Hepatocyte (in vitro differentiated cells): ENCODE measurements around the gene CDH4. TPM values are rescaled to one million over a fixed set of nuclear protein-coding genes. Genes with fewer than 3 reads are reported as not detected.

ENCODE experiments used
- DNase-seq: peaks from one replicate; pipeline ENCODE4 v3.0.0-alpha.2; 2016; ENCODE audit warnings: low spot score
- H2AFZ ChIP-seq: fragments of 200-600 bp; sonication (generic); 2 replicates; pipeline ENCODE4 v1.6.0; 2016; ENCODE audit warnings: antibody characterized with exemption, mild to moderate bottlenecking
- H3K27ac ChIP-seq: fragments of 200-600 bp; sonication (generic); 2 replicates; pipeline ENCODE4 v1.5.1; 2016; ENCODE audit warnings: mild to moderate bottlenecking
- H3K27me3 ChIP-seq: fragments of 200-600 bp; sonication (generic); 2 replicates; pipeline ENCODE4 v1.6.1; 2016
- H3K36me3 ChIP-seq: fragments of 200-600 bp; sonication (generic); replicated peaks from 2 replicates; pipeline ENCODE4 v1.5.1; 2016; ENCODE audit warnings: low read depth; ENCODE audit not compliant: insufficient read depth
- H3K4me1 ChIP-seq: fragments of 200-600 bp; sonication (generic); 2 replicates; pipeline ENCODE4 v1.5.1; 2016; ENCODE audit warnings: mild to moderate bottlenecking, moderate library complexity; ENCODE audit not compliant: insufficient read depth
- H3K4me2 ChIP-seq: fragments of 200-600 bp; sonication (generic); 2 replicates; pipeline ENCODE4 v1.6.0; 2016
- H3K4me3 ChIP-seq: fragments of 200-600 bp; sonication (generic); 2 replicates; pipeline ENCODE4 v1.5.1; 2016; ENCODE audit warnings: mild to moderate bottlenecking
- H3K79me2 ChIP-seq: fragments of 200-600 bp; sonication (generic); 2 replicates; pipeline ENCODE4 v1.6.0; 2017; ENCODE audit warnings: mild to moderate bottlenecking
- H3K9me2 ChIP-seq: fragments of 200-600 bp; sonication (generic); replicated peaks from 2 replicates; pipeline ENCODE4 v1.6.0; 2017; ENCODE audit warnings: mild to moderate bottlenecking; ENCODE audit not compliant: insufficient read depth
- H3K9me3 ChIP-seq: fragments of 200-600 bp; sonication (generic); 2 replicates; pipeline ENCODE4 v1.5.1; 2016; ENCODE audit warnings: low read depth, mild to moderate bottlenecking
- H4K20me1 ChIP-seq: fragments of 200-600 bp; sonication (generic); 2 replicates; pipeline ENCODE4 v1.6.0; 2016; ENCODE audit warnings: mild to moderate bottlenecking; ENCODE audit not compliant: insufficient read depth, poor library complexity, severe bottlenecking
- CTCF ChIP-seq: fragments of 200-600 bp; sonication (generic); IDR thresholded peaks from 2 replicates; pipeline ENCODE4 v1.5.1; 2016; ENCODE audit warnings: antibody characterized with exemption, mild to moderate bottlenecking; ENCODE audit not compliant: poor library complexity
- EZH2 ChIP-seq: fragments of 200-600 bp; sonication (generic); IDR thresholded peaks from 2 replicates; pipeline ENCODE4 v1.6.1; 2016; ENCODE audit warnings: antibody characterized with exemption, mild to moderate bottlenecking, borderline replicate concordance
- EZH2phosphoT487 ChIP-seq: fragments of 200-600 bp; sonication (generic); IDR thresholded peaks from one replicate; pipeline ENCODE4 v1.6.1; 2018; ENCODE audit warnings: antibody characterized with exemption, mild to moderate bottlenecking, low read depth, moderate library complexity; ENCODE audit not compliant: unreplicated experiment, severe bottlenecking
- WGBS: methylation state at CpG from one replicate; pipeline ENCODE4 v1.1.6; 2016; ENCODE audit warnings: low lambda C conversion rate; ENCODE audit errors: missing lambda C conversion rate; 5-methylcytosine and 5-hydroxymethylcytosine counted together
- polyA plus RNA-seq: library from polyadenylated mRNA; unstranded; fragments of >200 nt; fragmentation: Nextera tagmentation; extraction: Ambion mirVana; gene quantifications from 2 replicates; pipeline ENCODE4 v1.2.1, GENCODE V29; 2016
- total RNA-seq: library from RNA; depleted of rRNA; stranded (reverse); fragments of >200 nt; gene quantifications from 2 replicates; pipeline ENCODE4 v1.2.3, GENCODE V29; 2014

The CDH4 gene
- total and polyA plus RNA-seq, 2 experiments from 2014 or later = 0.53 to 0.73 TPM

- no peaks in the 10 kb centered on the region for H3K9me3 ChIP-seq
- H3K4me2 ChIP-seq = no peak overlapping the region
- no peaks in the 10 kb centered on the region for H3K4me1 ChIP-seq
- 84% methylated on average over 28 of the region's 28 CpGs for WGBS
- TF ChIP-seq CTCF (no peak), EZH2phosphoT487 (no peak), EZH2 (no peak)
- H3K4me3 ChIP-seq = no peak overlapping the region
- H3K79me2 ChIP-seq = no peaks in the 10 kb centered on the region
- H2AFZ ChIP-seq = no peak overlapping the region
- no peak overlapping the region for H3K27ac ChIP-seq
- H3K27me3 ChIP-seq = no peaks in the 10 kb centered on the region
- no peaks in the 10 kb centered on the region for H4K20me1 ChIP-seq
- DNase-seq = no peak
- no peaks in the 10 kb centered on the region for H3K9me2 ChIP-seq
- no peaks in the 10 kb centered on the region for H3K36me3 ChIP-seq
These were observed 482.1 kb downstream of the CDH4 start for GRCh38 chr20:61733891-61734732.

GRCh38 chr20:61734733-61735502 lies 482.9 kb downstream of the CDH4 start:
- H2AFZ ChIP-seq = no peak overlapping the region
- H3K79me2 ChIP-seq = no peaks in the 10 kb centered on the region
- WGBS = 86% methylated on average over 26 of the region's 26 CpGs
- H3K9me3 ChIP-seq = no peaks in the 10 kb centered on the region
- no peak overlapping the region for H3K4me2 ChIP-seq
- no peak overlapping the region for H3K27ac ChIP-seq
- no peaks in the 10 kb centered on the region for H3K27me3 ChIP-seq
- H4K20me1 ChIP-seq = no peaks in the 10 kb centered on the region
- H3K9me2 ChIP-seq = no peaks in the 10 kb centered on the region
- TF ChIP-seq CTCF (no peak), EZH2 (no peak), EZH2phosphoT487 (no peak)
- H3K4me1 ChIP-seq = no peaks in the 10 kb centered on the region
- no peak overlapping the region for H3K4me3 ChIP-seq
- no peaks in the 10 kb centered on the region for H3K36me3 ChIP-seq
- no peak for DNase-seq

- no peak overlapping the region for H3K4me3 ChIP-seq
- 94% methylated on average over 11 of the region's 11 CpGs for WGBS
- TF ChIP-seq EZH2 = no peak
- TF ChIP-seq EZH2phosphoT487 = no peak
- no peak for TF ChIP-seq CTCF
- no peaks in the 10 kb centered on the region for H3K9me3 ChIP-seq
- no peaks in the 10 kb centered on the region for H3K4me1 ChIP-seq
- H3K79me2 ChIP-seq = no peaks in the 10 kb centered on the region
- no peaks in the 10 kb centered on the region for H3K36me3 ChIP-seq
- DNase-seq = no peak
- H3K9me2 ChIP-seq = no peaks in the 10 kb centered on the region
- no peaks in the 10 kb centered on the region for H3K27me3 ChIP-seq
- no peak overlapping the region for H3K4me2 ChIP-seq
- no peak overlapping the region for H2AFZ ChIP-seq
- no peaks in the 10 kb centered on the region for H4K20me1 ChIP-seq
- no peak overlapping the region for H3K27ac ChIP-seq
These were observed 483.4 kb downstream of the CDH4 start for GRCh38 chr20:61735503-61735785.
